ENCODE data around the gene COQ3. TPM values are rescaled to one million over a fixed set of nuclear protein-coding genes. Genes with fewer than 3 reads are reported as not detected.

The COQ3 gene
- total and polyA plus RNA-seq, 2 of the 4 experiments (the other 2 are of a cell fraction), result 8.2 to 8.9 TPM

- Histone ChIP-seq H3K4me2 (ENCODE audit: low read depth, low read length) (no peak overlapping the region), H3K56ac (ENCODE audit: extremely low read depth, insufficient read depth, low read length) (no peak overlapping the region), H2AFZ (replicated peaks; ENCODE audit: low read length, poor library complexity) (no peak overlapping the region), H3K9me3 (ENCODE audit: control insufficient read depth, insufficient read depth, low read length) (no peaks in the 10 kb centered on the region), H4K20me1 (ENCODE audit: insufficient read depth, low read length) (no peaks in the 10 kb centered on the region), H3K4ac (ENCODE audit: low read depth, low read length) (no peak overlapping the region), H4K8ac (ENCODE audit: low read depth in 2 of 2, low read length in 2 of 2) (no peak overlapping the region), H3K23ac (ENCODE audit: low read depth, low read length) (no peak overlapping the region), H2BK120ac (ENCODE audit: low read depth, low read length) (no peak overlapping the region), H3K4me1 (ENCODE audit: control insufficient read depth, insufficient read depth, low read length) (no peaks in the 10 kb centered on the region), H4K91ac (ENCODE audit: insufficient read depth, low read depth, low read length) (no peak overlapping the region), H2AK5ac (ENCODE audit: low read depth, low read length) (no peak overlapping the region), H2AK9ac (replicated peaks; ENCODE audit: low read depth, low read length, poor library complexity) (no peak overlapping the region), H2BK20ac (ENCODE audit: low read depth, low read length) (no peak overlapping the region), H3K18ac (ENCODE audit: low read depth, low read length) (no peak overlapping the region), H3K9ac (ENCODE audit: low read depth, low read length) (no peak overlapping the region), H3K79me1 (ENCODE audit: low read depth in 1 of 2, low read length in 2 of 2) (no peaks in the 10 kb centered on the region), H3K14ac (replicated peaks; ENCODE audit: low read depth, low read length) (no peak overlapping the region), H3K27me3 (ENCODE audit: control insufficient read depth, insufficient read depth, low read length) (no peaks in the 10 kb centered on the region), H3K9me1 (ENCODE audit: insufficient read depth, low read length) (no peaks in the 10 kb centered on the region), H3K36me3 (ENCODE audit: control insufficient read depth, insufficient read depth, low read length) (no peaks in the 10 kb centered on the region; the same call in 1 of the 2 replicates), H4K5ac (ENCODE audit: low read depth, low read length) (no peak overlapping the region), H3K27ac (ENCODE audit: insufficient read depth, low read length) (no peak overlapping the region), H2BK15ac (ENCODE audit: low read depth, low read length) (no peak overlapping the region), H2BK5ac (ENCODE audit: low read depth, low read length, poor library complexity, severe bottlenecking) (no peak overlapping the region), H3K4me3 (ENCODE audit: insufficient read depth, low read depth, low read length) (no peak overlapping the region)
- TF ChIP-seq RAD21 (IDR thresholded peaks at IDR 0.05; ENCODE audit: low read length), result peak; percentile 62
- TF ChIP-seq SMC3 (IDR thresholded peaks at IDR 0.05; ENCODE audit: low read depth, low read length), result peak; percentile 38
- no peak for TF ChIP-seq RCOR1 (IDR thresholded peaks at IDR 0.05; ENCODE audit: insufficient replicate concordance, low read length)
- peak; percentile 62 for TF ChIP-seq CTCF (conservative IDR thresholded peaks at IDR 0.05; ENCODE audit: low read depth, low read length)
- ChIA-PET POLR2A (ENCODE audit: unreplicated experiment) (no interaction called here), CTCF (interaction anchor here (0.6 to 1.5 kb wide), 4 partner anchors 9 to 84 kb away, joined by 3 to 6 read pairs (median 4); no protein-coding TSS in a partner anchor)
- dilution Hi-C loops (cut with HindIII; ENCODE audit: low sequenced_read_pairs, unreplicated experiment) (no loop called here), intact Hi-C loops (cut with micrococcal nuclease) (loop anchor here (1.0 to 5.0 kb wide), 3 partner anchors 58 to 188 kb away; partner anchors contain the start of gene PNISR), in situ Hi-C loops (cut with MboI; ENCODE audit: low sequenced_read_pairs) (no loop called here)
- BruUV-seq (replicated peaks), result no TSS peak
- ATAC-seq (ENCODE audit: low read depth) (peak; percentile 85), DNase-seq (peak; percentile 66)
- WGBS, 2 experiments (ENCODE audit: extremely low coverage in 2 of 2, insufficient read length in 1 of 2), result 57% methylated on average over 1 of the region's 2 CpGs; no CpG with 5 or more reads in 1 of the 2 experiments
Observed at GRCh38 chr6:99334526-99335127, 59.4 kb downstream of the COQ3 start.
